T-helper 2 cell treated with Interferon-gamma antibody and Interleukin-4, amounts not matched to agents 100 ng/mL and 5 ng/mL, for 36 hours (primary cell): ENCODE measurements around the gene ADIPOQ. TPM values are rescaled to one million over a fixed set of nuclear protein-coding genes. Genes with fewer than 3 reads are reported as not detected.
"Not testable (repeated sequence)": the region's sequence is repeated elsewhere in the genome, so short reads cannot be mapped to it uniquely, and the experiment has no call there.

Experiments used
- intact Hi-C: fragments of 100-400 bp; cut with micrococcal nuclease; formaldehyde crosslinking; loops from one replicate; pipeline ENCODE4 v1.15.1; 2023
- total RNA-seq: library from RNA; stranded (reverse); gene quantifications from 2 replicates; pipeline ENCODE4 v1.2.3, GENCODE V29; 2022

The ADIPOQ gene
- not detected in 2 replicates for total RNA-seq

- intact Hi-C loops: no loop called here
These were observed at the start of gene ADIPOQ for GRCh38 chr3:186842426-186843038. Gene ADIPOQ (plus strand): TSS chr3:186842710. CDS start chr3:186853059, 10,349 bp downstream.

GRCh38 chr3:186798239-186798874, 44.2 kb upstream of the ADIPOQ start:
- intact Hi-C loops: no loop called here

GRCh38 chr3:186800285-186800684, 42.2 kb upstream of the ADIPOQ start:
- intact Hi-C loops: no loop called here

- intact Hi-C loops: no loop called here
These were observed 39.8 kb upstream of the ADIPOQ start for GRCh38 chr3:186802701-186803100.

- intact Hi-C loops: not testable (repeated sequence)
These were observed 39.1 kb upstream of the ADIPOQ start for GRCh38 chr3:186803447-186803846.

- intact Hi-C loops: loop anchor here (1.0 to 5.0 kb wide), 5 partner anchors 21 to 869 kb away; partner anchors contain the start of genes DNAJB11, EIF4A2 and TRA2B
These were observed 36.1 kb upstream of the ADIPOQ start, which contains the start of gene RFC4 for GRCh38 chr3:186806089-186807055. Gene RFC4 (minus strand): TSS chr3:186806482. CDS start chr3:186804713, 1,769 bp downstream.

- intact Hi-C loops: loop anchor here (5.0 kb wide), 2 partner anchors 190 to 870 kb away; partner anchors contain the start of gene TRA2B
These were observed 35.3 kb upstream of the ADIPOQ start for GRCh38 chr3:186807231-186807630.

GRCh38 chr3:186810336-186810996, 32.0 kb upstream of the ADIPOQ start:
- intact Hi-C loops: no loop called here

GRCh38 chr3:186811313-186811712, 31.2 kb upstream of the ADIPOQ start:
- intact Hi-C loops: not testable (repeated sequence)

GRCh38 chr3:186814100-186814499, 28.4 kb upstream of the ADIPOQ start:
- intact Hi-C loops: no loop called here

- intact Hi-C loops: no loop called here
These were observed 27.1 kb upstream of the ADIPOQ start for GRCh38 chr3:186815435-186815834.

- intact Hi-C loops: no loop called here
These were observed 24.0 kb upstream of the ADIPOQ start for GRCh38 chr3:186818516-186818915.

GRCh38 chr3:186818956-186819355, 23.6 kb upstream of the ADIPOQ start:
- intact Hi-C loops: no loop called here

- intact Hi-C loops: loop anchor here (1.0 to 5.0 kb wide), 2 partner anchors 204 to 844 kb away; no protein-coding TSS in a partner anchor
These were observed 20.8 kb upstream of the ADIPOQ start for GRCh38 chr3:186821429-186822387.

GRCh38 chr3:186822388-186822759, 20.1 kb upstream of the ADIPOQ start:
- intact Hi-C loops: loop anchor here (5.0 kb wide), 1 partner anchor 845 kb away; no protein-coding TSS in a partner anchor

- intact Hi-C loops: loop anchor here (5.0 kb wide), 1 partner anchor 846 kb away; no protein-coding TSS in a partner anchor
These were observed 19.1 kb upstream of the ADIPOQ start for GRCh38 chr3:186823386-186823785.

GRCh38 chr3:186824430-186825139, 17.9 kb upstream of the ADIPOQ start:
- intact Hi-C loops: loop anchor here (5.0 kb wide), 2 partner anchors 343 to 847 kb away; no protein-coding TSS in a partner anchor

GRCh38 chr3:186825294-186825821, 17.2 kb upstream of the ADIPOQ start:
- intact Hi-C loops: loop anchor here (5.0 kb wide), 1 partner anchor 342 kb away; no protein-coding TSS in a partner anchor
